GM18858 (cell line): Measurements from ENCODE around the gene MSLN.
"Not testable (repeated sequence)": the region's sequence is repeated elsewhere in the genome, so short reads cannot be mapped to it uniquely, and the experiment has no call there.

Source experiments
- ATAC-seq: cut with Tn5 transposase; IDR thresholded peaks from one replicate; pipeline ENCODE4 v1.9.1; 2021; ENCODE audit not compliant: unreplicated experiment

MSLN gene

GRCh38 chr16:734208-734980 is 26.1 kb upstream of the MSLN start:
- ATAC-seq = no peak

DNA sequence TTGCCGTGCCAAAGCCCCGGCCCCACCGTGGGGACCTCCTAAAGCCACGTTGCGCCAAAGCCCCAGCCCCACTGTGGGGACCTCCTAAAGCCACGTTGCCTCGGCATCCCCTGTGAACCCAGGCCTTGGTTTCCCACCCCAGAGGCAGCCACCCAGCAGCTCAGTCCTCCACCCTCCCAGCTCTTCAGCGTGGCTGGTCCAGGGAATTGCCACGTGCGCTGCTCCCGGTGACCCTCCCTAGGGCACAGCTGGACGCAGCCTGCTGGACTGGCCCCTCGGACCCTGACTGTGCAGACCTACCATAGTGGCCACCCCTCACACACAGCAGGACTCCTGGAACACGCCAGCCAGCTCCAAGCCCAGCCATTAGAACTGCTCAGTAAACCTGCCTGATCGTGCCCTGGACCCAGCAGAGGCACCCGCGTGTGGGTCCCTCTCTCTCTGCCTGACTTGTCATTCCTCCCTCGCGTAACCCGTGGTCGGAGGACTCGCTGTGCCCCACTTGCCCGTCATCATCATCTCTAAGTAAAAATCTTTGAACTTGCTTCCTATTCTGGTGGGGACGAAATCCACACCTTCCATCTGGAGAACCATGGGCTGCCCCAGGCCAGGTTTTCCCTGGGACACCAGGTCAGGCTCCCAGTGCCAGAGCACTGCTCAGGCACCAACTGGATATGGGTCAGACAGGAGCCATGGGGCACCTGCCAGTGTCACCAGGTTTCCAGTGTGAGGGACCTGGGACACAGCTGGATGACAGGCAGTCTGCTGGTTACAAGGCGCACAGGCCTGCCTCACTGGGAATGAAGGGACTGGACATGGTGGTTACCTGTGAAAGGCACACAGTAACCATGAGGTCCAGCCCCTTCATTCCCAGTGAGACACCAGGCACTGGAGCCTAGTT is 25.3 kb upstream of the MSLN start:
- no peak for ATAC-seq

GRCh38 chr16:735982-736453 is 24.5 kb upstream of the MSLN start:
- no peak for ATAC-seq

DNA sequence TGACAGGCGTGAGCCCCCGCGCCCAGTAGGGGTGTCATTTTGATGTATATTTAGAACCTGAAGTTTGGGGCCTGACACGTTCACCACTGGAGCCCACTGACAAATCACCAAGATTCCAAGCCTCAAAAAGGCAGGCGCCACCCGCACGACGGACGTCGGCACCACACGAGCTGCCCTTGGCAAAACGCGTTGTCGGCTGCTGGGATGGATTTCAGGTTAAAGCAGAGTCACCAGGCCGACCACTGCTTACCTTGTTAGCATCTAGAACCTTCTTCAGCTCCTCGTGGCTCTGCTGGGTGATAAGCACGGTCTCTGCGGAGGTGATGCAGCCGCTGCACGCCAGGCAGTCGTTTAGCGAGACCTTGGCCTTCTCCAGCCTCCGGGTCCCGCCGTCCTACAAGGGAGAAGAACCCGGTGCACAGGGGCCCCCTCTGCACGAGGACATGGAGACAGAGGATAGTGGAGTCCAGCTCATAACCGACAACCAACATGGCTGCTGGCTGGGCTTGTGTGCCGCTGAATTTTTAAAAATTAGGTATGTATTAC is 23.5 kb upstream of the MSLN start:
- no peak for ATAC-seq

GRCh38 chr16:739560-740458 is 20.7 kb upstream of the MSLN start:
- no peak for ATAC-seq

DNA sequence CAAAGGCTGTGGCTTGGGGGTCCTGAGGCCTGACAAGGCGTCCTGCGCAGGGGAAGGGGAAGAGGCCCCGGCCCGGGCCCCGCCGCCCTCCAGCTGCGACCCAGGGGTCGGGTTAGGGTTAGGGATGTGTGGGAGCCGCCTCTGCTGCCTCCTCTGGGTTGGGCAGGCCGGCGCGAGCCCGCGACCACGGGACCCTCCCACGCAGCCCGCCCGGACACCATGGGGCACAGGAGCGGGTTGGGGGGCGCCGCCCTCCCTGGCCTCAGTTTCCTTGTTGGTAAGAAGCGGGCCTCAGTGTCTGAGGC is 20.1 kb upstream of the MSLN start:
- ATAC-seq = peak; percentile 6

DNA sequence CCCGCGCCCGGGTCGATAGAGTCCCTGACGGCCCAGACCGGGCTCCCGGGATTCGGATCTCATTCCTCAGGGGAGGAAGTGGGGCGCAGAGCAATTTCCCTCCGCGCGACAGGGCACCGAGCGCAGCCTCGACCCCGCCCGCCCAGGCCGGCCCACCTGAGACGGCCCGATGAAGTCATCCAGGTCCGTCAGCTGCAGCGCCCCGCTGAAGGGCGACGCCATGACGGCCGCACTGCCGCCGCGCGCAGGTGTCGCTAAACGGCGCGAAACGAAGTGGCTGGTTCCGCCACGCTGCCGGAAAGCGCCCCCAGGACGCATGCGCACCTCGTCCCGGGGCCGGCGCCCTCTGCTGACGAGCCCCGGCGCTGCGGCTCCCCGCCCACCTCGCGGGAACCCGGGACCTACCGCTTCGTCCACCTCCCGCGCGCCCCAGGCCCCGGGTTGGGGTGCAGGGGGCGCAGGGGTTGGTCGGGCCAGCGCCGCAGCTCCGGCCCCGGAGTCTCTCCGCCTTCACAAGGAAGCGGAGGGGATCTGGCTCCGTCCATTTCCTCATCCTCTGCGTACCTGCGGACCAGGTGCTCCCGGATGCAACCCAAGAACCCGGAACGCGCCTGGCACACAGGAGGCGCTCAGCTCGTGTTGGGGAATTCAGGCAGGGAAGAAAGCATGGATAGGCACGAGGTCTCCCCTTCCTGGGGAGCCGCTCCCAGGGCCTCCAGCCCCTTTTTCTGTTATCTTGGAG is 19.6 kb upstream of the MSLN start, which contains the start of gene CIAO3:
Gene CIAO3, minus strand, starts transcription at position 234 of the 742 bp plus-strand sequence. Its CDS starts 12 bp downstream, at position 222.
- ATAC-seq = peak; percentile 64

- ATAC-seq = no peak
Observed at GRCh38 chr16:741986-742629, 18.4 kb upstream of the MSLN start.

- ATAC-seq = not testable (repeated sequence)
Observed at GRCh38 chr16:742894-743293, 17.6 kb upstream of the MSLN start.

DNA sequence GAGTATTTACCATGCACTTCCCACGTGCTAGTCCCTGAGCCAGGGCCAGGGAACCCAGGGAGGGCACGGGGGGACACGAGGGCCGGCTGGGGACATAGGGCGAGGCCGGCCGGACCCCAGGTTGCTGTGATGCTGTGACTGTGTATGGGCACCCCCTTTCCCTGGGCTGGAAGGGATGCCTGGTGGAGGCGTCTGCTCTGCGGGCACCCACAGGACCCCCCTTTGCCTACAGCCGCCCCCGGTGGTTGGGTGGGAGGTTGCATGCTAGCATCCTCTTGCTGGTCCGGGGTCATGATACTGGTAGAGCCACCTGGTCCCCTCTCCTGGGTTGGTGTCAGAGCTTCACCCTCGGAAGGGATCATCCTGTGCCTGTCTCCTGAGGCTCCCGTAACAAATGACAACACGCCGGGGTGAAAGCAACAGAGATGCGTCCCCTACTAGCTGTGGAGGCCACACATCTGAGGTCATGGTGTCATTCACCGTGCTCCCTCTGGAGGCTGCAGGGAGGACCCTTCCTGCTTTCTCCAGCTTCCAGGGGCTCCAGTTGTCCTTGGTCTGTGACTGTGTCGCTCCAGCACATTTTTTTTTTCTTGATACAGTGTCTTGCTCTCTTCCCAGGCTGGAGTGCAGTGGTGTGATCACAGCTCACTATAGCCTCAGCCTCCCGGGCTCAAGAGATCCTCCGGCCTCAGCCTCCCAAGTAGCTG is 16.6 kb upstream of the MSLN start:
- no peak for ATAC-seq

- no peak for ATAC-seq
Observed at GRCh38 chr16:745739-746138, 14.8 kb upstream of the MSLN start.

DNA sequence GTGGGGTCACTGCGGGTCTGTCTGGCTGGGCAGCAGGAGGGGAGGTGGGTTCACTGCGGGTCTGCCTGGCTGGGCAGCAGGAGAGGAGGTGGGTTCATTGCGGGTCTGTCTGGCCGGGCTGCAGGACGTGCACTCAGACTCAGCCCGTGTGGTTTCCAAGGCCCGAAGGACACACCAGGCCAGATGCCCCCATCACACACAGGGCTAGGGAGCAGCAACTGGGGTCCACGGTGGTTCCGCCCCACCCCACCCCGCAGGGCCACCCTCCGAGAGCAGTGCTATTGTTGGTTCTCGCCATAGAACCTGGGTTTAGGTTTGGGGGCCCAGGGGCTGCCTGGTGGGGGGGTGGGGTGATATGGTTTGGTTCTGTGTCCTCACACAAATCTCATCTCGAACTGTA is 13.9 kb upstream of the MSLN start:
- ATAC-seq = no peak

GRCh38 chr16:747978-748746 is 12.4 kb upstream of the MSLN start:
- ATAC-seq = no peak

- no peak for ATAC-seq
Observed at GRCh38 chr16:749010-749409, 11.5 kb upstream of the MSLN start.

- ATAC-seq = no peak
Observed at GRCh38 chr16:750485-750884, 10.0 kb upstream of the MSLN start.

- ATAC-seq = no peak
Observed at GRCh38 chr16:751152-752006, 9.2 kb upstream of the MSLN start.

GRCh38 chr16:752007-752312 is 8.6 kb upstream of the MSLN start:
- no peak for ATAC-seq
